ENCODE measurements around the gene PCCB. TPM values are rescaled to one million over a fixed set of nuclear protein-coding genes. Genes with fewer than 3 reads are reported as not detected.
"Not testable (repeated sequence)": the region's sequence is repeated elsewhere in the genome, so short reads cannot be mapped to it uniquely, and the experiment has no call there.

The PCCB gene
- total and polyA plus RNA-seq, 5 donors = 51.8 to 78.6 (median 71.8) TPM

GRCh38 chr3:136262559-136262958 is 12.4 kb downstream of the PCCB start:
- no peaks in the 10 kb centered on the region for H3K4me1 ChIP-seq (ENCODE audit: control insufficient read depth, insufficient read depth, low read length)
- no peaks in the 10 kb centered on the region for H3K27me3 ChIP-seq (ENCODE audit: control insufficient read depth, insufficient read depth)
- no peak overlapping the region for H3K27ac ChIP-seq (ENCODE audit: low read length)
- 48% methylated on average over 2 of the region's 2 CpGs for WGBS
- H3K4me3 ChIP-seq (ENCODE audit: low read length) = no peak overlapping the region
- H3K9me3 ChIP-seq (ENCODE audit: control insufficient read depth, low read length) = no peaks in the 10 kb centered on the region
- intact Hi-C loops (cut with DNase I) = no loop called here
- DNase-seq = no peak
- ATAC-seq = peak; percentile 43 to 78

GRCh38 chr3:136263251-136263650 is 13.1 kb downstream of the PCCB start:
- H3K4me3 ChIP-seq (ENCODE audit: low read length) = no peak overlapping the region
- H3K27me3 ChIP-seq (ENCODE audit: control insufficient read depth, insufficient read depth) = no peaks in the 10 kb centered on the region
- 97% methylated on average over 7 of the region's 7 CpGs for whole genome bisulfite sequencing
- no peaks in the 10 kb centered on the region for H3K4me1 ChIP-seq (ENCODE audit: control insufficient read depth, insufficient read depth, low read length)
- H3K27ac ChIP-seq (ENCODE audit: low read length) = no peak overlapping the region
- DNase-seq = no peak
- no peaks in the 10 kb centered on the region for H3K9me3 ChIP-seq (ENCODE audit: control insufficient read depth, low read length)
- no peak for ATAC-seq
- intact Hi-C loops (cut with DNase I) = no loop called here

GRCh38 chr3:136266468-136267125 is 16.5 kb downstream of the PCCB start:
- H3K9me3 ChIP-seq (ENCODE audit: control insufficient read depth, low read length); intact Hi-C loops (cut with DNase I); DNase-seq; H3K27ac ChIP-seq (ENCODE audit: low read length); ATAC-seq; H3K27me3 ChIP-seq (ENCODE audit: control insufficient read depth, insufficient read depth); H3K4me1 ChIP-seq (ENCODE audit: control insufficient read depth, insufficient read depth, low read length); H3K4me3 ChIP-seq (ENCODE audit: low read length): not testable (repeated sequence)
- WGBS = 93% methylated on average over 6 of the region's 6 CpGs

- ATAC-seq = no peak
- intact Hi-C loops (cut with DNase I) = no loop called here
- H3K27ac ChIP-seq (ENCODE audit: low read length) = no peak overlapping the region
- H3K27me3 ChIP-seq (ENCODE audit: control insufficient read depth, insufficient read depth) = no peaks in the 10 kb centered on the region
- WGBS = 98% methylated on average over 6 of the region's 6 CpGs
- H3K9me3 ChIP-seq (ENCODE audit: control insufficient read depth, low read length) = no peaks in the 10 kb centered on the region
- no peak overlapping the region for H3K4me3 ChIP-seq (ENCODE audit: low read length)
- no peak for DNase-seq
- H3K4me1 ChIP-seq (ENCODE audit: control insufficient read depth, insufficient read depth, low read length) = no peaks in the 10 kb centered on the region
These were observed 17.1 kb downstream of the PCCB start for GRCh38 chr3:136267235-136267634.

- Histone ChIP-seq H3K27ac (ENCODE audit: low read length) (no peak overlapping the region), H3K9me3 (ENCODE audit: control insufficient read depth, low read length) (no peaks in the 10 kb centered on the region), H3K4me3 (ENCODE audit: low read length) (no peak overlapping the region), H3K27me3 (ENCODE audit: control insufficient read depth, insufficient read depth) (no peaks in the 10 kb centered on the region), H3K4me1 (ENCODE audit: control insufficient read depth, insufficient read depth, low read length) (no peaks in the 10 kb centered on the region)
- DNase-seq (no peak), ATAC-seq (no peak)
- 96% methylated on average over 5 of the region's 5 CpGs for WGBS
- intact Hi-C loops (cut with DNase I) = no loop called here
These were observed 20.0 kb downstream of the PCCB start for GRCh38 chr3:136270179-136270578.

GRCh38 chr3:136271626-136272025 is 21.5 kb downstream of the PCCB start:
- H3K4me3 ChIP-seq (ENCODE audit: low read length); H3K4me1 ChIP-seq (ENCODE audit: control insufficient read depth, insufficient read depth, low read length); H3K27ac ChIP-seq (ENCODE audit: low read length); H3K9me3 ChIP-seq (ENCODE audit: control insufficient read depth, low read length); H3K27me3 ChIP-seq (ENCODE audit: control insufficient read depth, insufficient read depth); DNase-seq; intact Hi-C loops (cut with DNase I); ATAC-seq: not testable (repeated sequence)
- WGBS = 91% methylated on average over 2 of the region's 2 CpGs

- DNase-seq (no peak), ATAC-seq (peak in 1 of 2 donors; percentile 34)
- Histone ChIP-seq H3K4me3 (ENCODE audit: low read length) (no peak overlapping the region), H3K4me1 (ENCODE audit: control insufficient read depth, insufficient read depth, low read length) (no peaks in the 10 kb centered on the region), H3K9me3 (ENCODE audit: control insufficient read depth, low read length) (peaks cover 2% of the 10 kb centered on the region), H3K27ac (ENCODE audit: low read length) (no peak overlapping the region), H3K27me3 (ENCODE audit: control insufficient read depth, insufficient read depth) (no peaks in the 10 kb centered on the region)
- 86% methylated on average over 4 of the region's 4 CpGs for WGBS
- intact Hi-C loops (cut with DNase I) = no loop called here
These were observed 26.1 kb downstream of the PCCB start for GRCh38 chr3:136276049-136276755.

GRCh38 chr3:136277115-136277514 is 27.0 kb downstream of the PCCB start:
- H3K4me1 ChIP-seq (ENCODE audit: control insufficient read depth, insufficient read depth, low read length) = peaks cover 1% of the 10 kb centered on the region
- no peaks in the 10 kb centered on the region for H3K27me3 ChIP-seq (ENCODE audit: control insufficient read depth, insufficient read depth)
- H3K9me3 ChIP-seq (ENCODE audit: control insufficient read depth, low read length) = peaks cover 2% of the 10 kb centered on the region
- intact Hi-C loops (cut with DNase I) = no loop called here
- WGBS = 94% methylated on average over 5 of the region's 5 CpGs
- DNase-seq (no peak), ATAC-seq (no peak)
- H3K27ac ChIP-seq (ENCODE audit: low read length) = no peak overlapping the region
- no peak overlapping the region for H3K4me3 ChIP-seq (ENCODE audit: low read length)

- no peak overlapping the region for H3K27ac ChIP-seq (ENCODE audit: low read length)
- H3K27me3 ChIP-seq (ENCODE audit: control insufficient read depth, insufficient read depth) = no peaks in the 10 kb centered on the region
- no peak overlapping the region for H3K4me3 ChIP-seq (ENCODE audit: low read length)
- DNase-seq (no peak), ATAC-seq (peak in 1 of 2 donors; percentile 13)
- H3K4me1 ChIP-seq (ENCODE audit: control insufficient read depth, insufficient read depth, low read length) = peaks cover 1% of the 10 kb centered on the region
- 94% methylated on average over 4 of the region's 4 CpGs for WGBS
- intact Hi-C loops (cut with DNase I) = no loop called here
- H3K9me3 ChIP-seq (ENCODE audit: control insufficient read depth, low read length) = peaks cover 2% of the 10 kb centered on the region
These were observed 27.5 kb downstream of the PCCB start for GRCh38 chr3:136277634-136278033.

- H3K27ac ChIP-seq (ENCODE audit: low read length) = no peak overlapping the region
- no peak overlapping the region for H3K4me3 ChIP-seq (ENCODE audit: low read length)
- no peak for ATAC-seq
- H3K27me3 ChIP-seq (ENCODE audit: control insufficient read depth, insufficient read depth) = no peaks in the 10 kb centered on the region
- intact Hi-C loops (cut with DNase I) = no loop called here
- no peak for DNase-seq
- peaks cover 5% of the 10 kb centered on the region for H3K4me1 ChIP-seq (ENCODE audit: control insufficient read depth, insufficient read depth, low read length)
- peaks cover 2% of the 10 kb centered on the region for H3K9me3 ChIP-seq (ENCODE audit: control insufficient read depth, low read length)
These were observed 29.0 kb downstream of the PCCB start for GRCh38 chr3:136279092-136279491.

GRCh38 chr3:136280961-136281360 is 30.8 kb downstream of the PCCB start:
- 98% methylated on average over 2 of the region's 2 CpGs for WGBS
- H3K27ac ChIP-seq (ENCODE audit: low read length) = no peak overlapping the region
- H3K9me3 ChIP-seq (ENCODE audit: control insufficient read depth, low read length) = peaks cover 2% of the 10 kb centered on the region
- peaks cover 5% of the 10 kb centered on the region for H3K4me1 ChIP-seq (ENCODE audit: control insufficient read depth, insufficient read depth, low read length)
- H3K4me3 ChIP-seq (ENCODE audit: low read length) = no peak overlapping the region
- DNase-seq (no peak), ATAC-seq (no peak)
- intact Hi-C loops (cut with DNase I) = no loop called here
- H3K27me3 ChIP-seq (ENCODE audit: control insufficient read depth, insufficient read depth) = no peaks in the 10 kb centered on the region
